HG03460 (cell line): ENCODE measurements around the gene CSRNP2.
"Not testable (repeated sequence)": the region's sequence is repeated elsewhere in the genome, so short reads cannot be mapped to it uniquely, and the experiment has no call there.

Source experiments
- ATAC-seq: cut with Tn5 transposase; IDR thresholded peaks from one replicate; pipeline ENCODE4 v1.9.1; 2021; ENCODE audit not compliant: unreplicated experiment

Gene CSRNP2

DNA sequence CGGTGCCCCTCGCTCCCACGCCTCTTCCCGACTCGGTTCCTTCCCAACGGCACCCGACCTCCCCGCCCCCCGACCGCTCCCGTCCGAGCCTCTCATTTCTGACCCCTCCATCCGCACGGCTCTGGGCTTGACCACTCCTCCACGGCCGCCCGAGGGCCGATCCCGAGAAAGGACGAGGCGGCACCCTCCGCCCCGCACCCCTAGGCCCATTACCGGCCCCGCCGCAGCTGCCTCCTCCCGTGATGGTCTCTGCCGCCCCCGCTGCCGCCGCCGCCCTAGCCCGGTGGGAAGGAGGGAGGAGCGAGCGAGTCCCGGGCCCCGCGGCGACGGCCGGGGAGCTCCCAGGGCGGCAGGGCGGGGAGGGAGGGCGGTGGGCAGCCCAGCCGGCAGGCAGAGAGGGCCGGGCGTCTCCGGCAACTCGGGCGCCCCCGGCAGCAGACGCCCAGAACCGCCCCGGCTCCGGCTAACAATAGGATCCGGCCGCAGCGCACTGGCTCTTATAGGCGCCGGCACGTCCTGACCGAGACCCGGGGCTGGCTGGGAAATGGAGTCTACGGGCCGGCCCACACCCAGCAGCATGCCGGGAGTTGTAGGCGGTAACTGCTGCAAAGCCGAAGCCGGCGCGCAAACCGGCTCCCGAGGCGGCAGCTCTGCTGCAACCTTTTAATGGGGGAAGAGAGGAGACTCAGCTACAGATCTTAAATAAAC lies at the start of gene CSRNP2:
TSS of gene CSRNP2 (minus strand) at position 471 of the 708 bp plus-strand sequence. CDS start 7,035 bp downstream, outside the sequence.
- peak; percentile 99 for ATAC-seq

DNA sequence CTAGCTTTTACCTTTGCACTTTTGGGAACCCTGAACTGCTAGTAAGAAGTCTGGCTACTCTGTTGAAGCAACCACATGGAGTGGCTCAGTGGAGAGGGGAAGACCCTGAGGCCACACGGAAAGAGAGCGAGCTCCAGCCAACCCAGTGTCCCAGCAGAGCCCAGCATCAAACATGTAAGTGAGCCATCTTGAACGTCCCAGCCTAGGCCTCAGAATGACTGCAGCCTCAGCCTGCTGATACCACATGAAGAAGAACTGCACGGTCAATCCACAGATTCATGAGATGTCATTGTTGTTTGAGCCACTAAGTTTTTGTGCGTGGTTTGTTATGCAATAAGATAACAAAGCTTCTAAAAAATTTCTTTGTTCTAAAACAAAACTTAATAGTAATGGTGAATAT lies 49.3 kb upstream of the CSRNP2 start:
- no peak for ATAC-seq

DNA sequence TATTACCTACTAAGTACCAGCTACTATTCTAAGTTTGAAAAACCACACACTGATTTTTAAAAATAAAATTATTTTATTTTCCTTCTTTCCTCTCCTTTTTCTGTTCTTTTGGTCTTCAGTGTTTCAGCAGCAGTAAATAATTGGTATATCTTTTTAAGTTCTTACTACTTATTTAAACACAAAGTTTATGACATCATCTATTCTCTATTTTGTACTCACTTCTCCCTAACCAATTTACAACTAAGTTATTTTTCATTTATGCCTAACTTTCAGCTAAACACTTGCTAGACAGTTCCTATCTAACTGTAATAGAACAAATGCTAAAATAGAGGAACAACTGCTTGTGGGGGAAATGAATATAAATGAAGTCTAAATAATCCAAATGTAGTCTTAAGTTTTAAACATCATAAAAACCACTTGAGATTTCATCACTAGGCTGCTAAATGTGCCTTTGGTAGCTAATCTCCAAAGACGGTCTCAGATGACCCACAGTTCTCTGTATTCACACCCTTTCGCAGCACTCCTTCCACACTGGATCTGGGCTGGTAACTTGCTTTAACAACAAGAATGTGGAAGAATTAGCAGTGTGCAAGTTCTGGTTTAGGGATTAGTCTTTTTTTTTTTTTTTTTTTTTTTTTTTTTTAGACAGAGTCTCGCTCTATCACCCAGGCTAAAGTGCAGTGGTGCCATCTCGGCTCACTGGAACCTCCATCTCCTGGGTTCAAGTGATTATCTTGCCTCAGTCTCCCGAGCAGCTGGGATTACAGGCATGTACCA lies 48.5 kb upstream of the CSRNP2 start:
- no peak for ATAC-seq

GRCh38 chr12:51128919-51129318 lies 45.5 kb upstream of the CSRNP2 start:
- ATAC-seq: no peak

DNA sequence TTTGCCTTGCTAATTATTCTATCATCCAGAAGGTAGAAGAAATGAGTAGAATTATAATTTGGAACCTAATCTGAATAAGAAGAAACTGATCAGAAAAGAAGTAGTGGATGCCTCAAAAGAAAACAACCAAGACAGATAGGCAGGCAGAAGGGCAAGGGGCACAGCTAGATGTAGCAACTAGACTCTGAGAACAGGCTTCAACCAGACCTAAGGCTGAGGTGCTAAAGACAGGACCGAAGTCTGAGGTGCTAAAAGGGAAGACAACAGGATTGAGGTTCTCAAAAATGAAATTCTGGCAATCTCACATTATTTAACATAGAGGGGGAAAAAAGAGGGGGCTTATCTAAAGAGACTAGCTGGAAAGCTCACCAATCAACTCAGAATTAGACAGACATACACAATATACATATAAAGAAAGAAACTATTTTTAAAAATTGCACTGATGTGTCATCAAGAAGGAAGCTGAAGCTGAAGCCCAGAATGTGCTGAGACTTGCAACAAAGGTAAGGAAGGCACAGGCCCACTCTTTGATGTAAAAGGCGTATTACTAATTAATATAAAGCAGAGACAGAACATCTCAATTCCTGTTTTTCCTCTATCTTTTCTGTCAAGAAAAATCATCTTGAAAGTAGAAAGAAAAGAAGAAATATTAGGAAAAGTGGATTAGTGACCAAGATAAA lies 43.8 kb upstream of the CSRNP2 start:
- no peak for ATAC-seq

GRCh38 chr12:51126297-51126696 lies 42.9 kb upstream of the CSRNP2 start:
- ATAC-seq: no peak

GRCh38 chr12:51124504-51124903 lies 41.1 kb upstream of the CSRNP2 start:
- no peak for ATAC-seq

DNA sequence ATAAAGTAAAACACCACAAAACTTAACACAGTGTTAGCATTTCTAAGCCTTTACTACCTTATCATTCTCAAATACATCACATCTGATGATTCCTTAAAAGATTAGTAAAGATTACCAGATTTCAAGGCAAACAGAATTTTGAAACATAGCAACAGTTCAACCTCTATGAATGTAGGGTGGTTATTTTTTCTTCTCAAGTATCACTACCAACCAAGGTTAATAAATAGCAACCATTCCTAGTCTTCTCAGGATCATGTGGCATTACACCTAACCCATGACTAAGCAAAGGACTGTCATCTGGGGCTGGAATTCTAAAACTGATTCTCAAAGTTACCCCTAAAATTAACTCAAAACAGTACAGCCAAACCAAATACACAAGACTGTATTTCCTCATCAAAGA lies 39.4 kb upstream of the CSRNP2 start:
- no peak for ATAC-seq

GRCh38 chr12:51118706-51119105 lies 35.3 kb upstream of the CSRNP2 start:
- no peak for ATAC-seq

GRCh38 chr12:51115533-51115932 lies 32.1 kb upstream of the CSRNP2 start:
- ATAC-seq: no peak

- no peak for ATAC-seq
Observed at GRCh38 chr12:51108136-51108535, 24.7 kb upstream of the CSRNP2 start.

GRCh38 chr12:51103977-51104376 lies 20.6 kb upstream of the CSRNP2 start:
- ATAC-seq: no peak

DNA sequence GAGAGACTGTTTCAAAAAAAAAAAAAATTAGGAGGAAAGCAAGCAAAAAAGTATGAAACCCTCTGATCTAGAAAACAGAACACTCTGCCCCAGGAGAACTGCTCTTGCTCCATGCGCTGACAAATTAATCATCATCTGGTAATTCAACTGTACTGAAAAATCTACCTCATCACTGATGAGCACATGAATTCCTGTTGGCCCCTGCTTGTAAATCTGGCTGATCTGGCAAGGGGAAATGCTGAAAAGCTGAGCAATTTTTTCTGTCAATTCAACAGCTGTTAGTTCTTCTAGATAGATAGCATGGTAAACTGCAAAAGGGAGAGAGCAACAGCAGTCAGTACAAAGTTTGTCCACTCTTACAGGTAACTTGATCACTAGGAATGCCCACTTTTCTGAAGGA lies 15.2 kb upstream of the CSRNP2 start:
- no peak for ATAC-seq

GRCh38 chr12:51090705-51091229 lies 7.4 kb upstream of the CSRNP2 start:
- no peak for ATAC-seq

DNA sequence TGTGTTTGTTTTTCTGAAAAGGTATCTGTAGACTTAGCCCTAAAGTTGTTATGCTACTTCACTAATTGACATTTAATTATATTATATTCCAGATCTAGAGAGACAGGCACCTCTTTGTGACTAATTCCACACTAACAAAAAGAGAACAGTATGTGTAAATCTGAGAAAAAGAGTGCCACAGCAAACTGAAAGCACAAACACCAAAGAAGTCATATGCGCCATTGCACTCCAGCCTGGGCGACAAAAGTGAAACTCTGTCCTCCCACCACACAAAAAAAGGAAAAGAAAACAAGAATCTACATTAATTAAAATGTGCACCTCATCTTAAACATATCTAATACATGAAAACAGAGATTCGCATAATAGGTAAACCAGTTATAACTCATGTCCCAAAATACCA lies 4.4 kb upstream of the CSRNP2 start:
- ATAC-seq: no peak

DNA sequence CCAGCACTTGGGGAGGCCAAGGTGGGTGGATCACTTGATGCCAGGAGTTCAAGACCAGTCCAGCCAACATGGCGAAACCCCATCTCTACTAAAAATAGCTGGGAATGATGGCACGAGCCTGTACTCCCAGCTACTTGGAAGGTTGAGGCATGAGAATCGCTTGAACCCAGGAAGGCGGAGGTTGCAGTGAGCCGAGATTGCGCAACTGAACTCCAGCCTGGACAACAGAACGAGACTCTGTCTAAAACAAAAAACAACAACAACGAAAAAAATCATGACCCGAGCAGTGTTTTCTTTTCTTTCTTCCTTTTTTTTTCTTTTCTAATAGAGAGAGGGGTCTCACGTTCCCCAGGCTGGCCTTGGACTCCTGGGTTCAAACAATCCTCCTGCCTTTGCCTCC lies 3.5 kb upstream of the CSRNP2 start:
- ATAC-seq: no peak

GRCh38 chr12:51085757-51086156 lies 2.4 kb upstream of the CSRNP2 start:
- ATAC-seq: no peak

DNA sequence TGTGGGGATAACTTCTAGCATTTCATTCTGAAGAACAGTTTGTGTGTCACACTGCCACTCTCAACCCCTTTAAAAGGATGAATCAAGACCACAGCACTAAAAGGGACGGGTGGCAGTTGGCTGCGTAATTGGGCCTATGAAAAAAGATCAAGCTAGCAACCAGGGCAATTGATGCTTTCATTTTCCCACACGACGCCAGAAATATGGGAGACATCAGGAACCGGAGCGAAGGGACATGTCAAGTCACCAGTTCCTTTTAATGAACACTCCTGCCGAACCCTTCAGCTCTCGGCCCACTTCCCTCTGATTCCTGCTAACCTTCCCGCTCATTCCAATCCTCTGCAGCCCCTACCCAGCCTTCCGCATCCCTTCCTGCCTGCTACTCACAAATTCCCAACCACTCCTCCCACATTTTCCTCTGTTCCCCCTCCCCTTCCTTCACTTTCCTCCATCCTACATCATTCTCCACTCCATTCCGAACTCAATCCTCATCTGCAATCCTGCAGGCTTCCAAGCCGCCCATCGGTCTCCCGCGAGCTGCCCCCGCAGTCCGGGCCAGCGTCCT lies 753 bp downstream of the CSRNP2 start:
- ATAC-seq: no peak

GRCh38 chr12:51081421-51081820 lies 2.0 kb downstream of the CSRNP2 start:
- no peak for ATAC-seq

DNA sequence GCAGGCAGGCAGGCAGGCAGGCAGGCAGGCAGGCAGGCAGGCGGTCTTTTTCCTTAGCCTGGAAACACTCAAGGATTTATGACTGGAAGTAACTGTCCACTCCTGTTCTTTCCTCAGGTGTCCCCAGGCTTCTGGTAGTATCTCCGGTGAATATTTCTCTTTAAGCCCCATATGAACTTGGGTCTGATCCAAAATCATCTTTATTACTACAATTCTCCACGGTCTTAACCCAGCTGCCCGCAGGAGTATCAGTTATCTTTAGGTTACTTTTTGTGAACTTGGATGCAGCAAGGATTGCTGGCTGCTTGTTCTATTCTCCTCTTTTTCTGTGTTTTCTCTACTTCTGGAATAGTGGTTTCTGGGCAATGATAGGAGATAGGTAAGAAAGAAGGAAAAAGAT lies 3.3 kb downstream of the CSRNP2 start:
- no peak for ATAC-seq

DNA sequence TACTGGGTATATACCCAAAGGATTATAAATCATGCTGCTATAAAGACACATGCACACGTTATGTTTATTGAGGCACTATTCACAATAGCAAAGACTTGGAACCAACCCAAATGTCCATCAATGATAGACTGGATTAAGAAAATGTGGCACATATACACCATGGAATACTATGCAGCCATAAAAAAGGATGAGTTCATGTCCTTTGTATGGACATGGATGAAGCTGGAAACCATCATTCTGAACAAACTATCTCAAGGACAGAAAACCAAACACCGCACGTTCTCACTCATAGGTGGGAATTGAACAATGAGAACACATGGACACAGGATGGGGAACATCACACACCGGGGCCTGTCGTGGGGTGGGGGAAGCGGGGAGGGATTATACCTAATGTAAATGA lies 4.5 kb downstream of the CSRNP2 start:
- not testable (repeated sequence) for ATAC-seq
